K562 (cell line): ENCODE data around the gene NELL1. TPM values are rescaled to one million over a fixed set of nuclear protein-coding genes. Genes with fewer than 3 reads are reported as not detected.

ENCODE experiments used
- ATAC-seq: fragments of 200-7000 bp; cut with Tn5 transposase; 3 replicates; pipeline ENCODE4 v1.9.1; 2020; ENCODE audit warnings: moderate library complexity
- BruUV-seq: library from RNA; stranded (reverse); fragments of 400-500 nt; replicated peaks from 2 replicates; lab custom pipeline; 2021; lab: Mats Ljungman, UMichigan
- CTCF ChIA-PET: fragments of 300-600 bp; formaldehyde crosslinking; extraction: SDS; loops from one replicate; lab custom pipeline; 2021; ENCODE audit warnings: low intra/inter-chr PET ratio; lab: Yijun Ruan, JAX
- POLR2A ChIA-PET: fragments of 300-600, 350-650 bp; sonication (Branson Sonifier 250); formaldehyde crosslinking; extraction: SDS; loops from one replicate; lab custom pipeline; 2021; ENCODE audit warnings: antibody characterized with exemption, inconsistent platforms; lab: Yijun Ruan, JAX
- DNase-seq, 4 experiments: peaks; one replicate each; pipeline versions ENCODE4 v3.0.0 to v3.0.0-alpha.2; 2011 to 2018; ENCODE audit warnings: low spot score in 3 of 4, mixed read lengths in 3 of 4; ENCODE audit errors: extremely low read depth in 1 of 4
- FAIRE-seq: peaks from 2 replicates; lab custom pipeline; 2011; peaks lifted over from hg19 to GRCh38; lab: Jason Lieb, UNC
- H2AFZ ChIP-seq: 2 replicates; pipeline ENCODE4 v1.6.0; 2011; ENCODE audit warnings: low read depth, low read length, control low read depth, inconsistent platforms
- H3K27ac ChIP-seq: fragments of 200-600 bp; 3 replicates; pipeline ENCODE4 v1.8.0; 2011; ENCODE audit warnings: low read depth, mild to moderate bottlenecking, control low read depth, inconsistent platforms, low read length, moderate library complexity, mixed read lengths; ENCODE audit errors: extremely low read depth
- H3K27me3 ChIP-seq, 2 experiments: fragments of 300-600 bp in 1 of 2; 2 replicates in 1 of 2; 3 replicates in 1 of 2; pipeline versions ENCODE4 v1.6.0 to v1.8.0; 2011; ENCODE audit warnings: inconsistent platforms in 2 of 2, low read length in 2 of 2, mild to moderate bottlenecking in 1 of 2, mixed read lengths in 1 of 2, moderate library complexity in 1 of 2; ENCODE audit not compliant: control insufficient read depth in 2 of 2, insufficient read depth in 2 of 2
- H3K36me3 ChIP-seq: fragments of 300-600 bp; 3 replicates; pipeline ENCODE4 v1.8.0; 2011; ENCODE audit warnings: mild to moderate bottlenecking, low read length, inconsistent platforms; ENCODE audit not compliant: control insufficient read depth, insufficient read depth
- H3K4me1 ChIP-seq, 2 experiments: fragments of 200-600 bp in 1 of 2; replicated peaks in 1 of 2; 2 replicates in 1 of 2; 3 replicates in 1 of 2; pipeline versions ENCODE4 v1.5.1 to v1.8.0; 2011; ENCODE audit warnings: inconsistent platforms in 2 of 2, low read length in 2 of 2, mild to moderate bottlenecking in 1 of 2, mixed read lengths in 1 of 2, moderate library complexity in 1 of 2; ENCODE audit not compliant: control insufficient read depth in 2 of 2, insufficient read depth in 2 of 2
- H3K4me2 ChIP-seq: 2 replicates; pipeline ENCODE4 v1.6.1; 2011; ENCODE audit warnings: low read length, control low read depth, inconsistent platforms, mixed read lengths; ENCODE audit not compliant: insufficient read depth
- H3K4me3 ChIP-seq: fragments of 200-600 bp; sonication (generic), shearing (Covaris generic); 2 replicates; pipeline ENCODE4 v1.5.1; 2016; ENCODE audit warnings: control low read depth, inconsistent platforms
- H3K79me2 ChIP-seq: fragments of 200-600 bp; 3 replicates; pipeline ENCODE4 v1.8.0; 2011; ENCODE audit warnings: low read length, inconsistent platforms; ENCODE audit not compliant: control insufficient read depth, insufficient read depth
- H3K9ac ChIP-seq, 2 experiments: 2 replicates each; pipeline versions ENCODE4 v1.6.0 to v1.6.1; 2011; ENCODE audit warnings: low read depth in 2 of 2, low read length in 2 of 2, control low read depth in 1 of 2, inconsistent platforms in 1 of 2, mild to moderate bottlenecking in 1 of 2, mixed read lengths in 1 of 2; ENCODE audit not compliant: insufficient read depth in 1 of 2
- H3K9me1 ChIP-seq: one replicate; pipeline ENCODE4 v1.6.0; 2011; ENCODE audit warnings: inconsistent platforms, mild to moderate bottlenecking, low read length, moderate library complexity; ENCODE audit not compliant: control insufficient read depth, insufficient read depth
- H3K9me3 ChIP-seq: replicated peaks from 2 replicates; pipeline ENCODE4 v1.5.1; 2011; ENCODE audit warnings: low read depth, low read length, inconsistent platforms; ENCODE audit not compliant: control insufficient read depth, insufficient read depth
- H4K20me1 ChIP-seq: replicated peaks from 2 replicates; pipeline ENCODE4 v1.6.1; 2011; ENCODE audit warnings: low read length, inconsistent platforms, mixed read lengths; ENCODE audit not compliant: control insufficient read depth, insufficient read depth
- ARID3B ChIP-seq: fragments of 250-450 bp; sonication (Bioruptor Pico); IDR thresholded peaks from 2 replicates; pipeline ENCODE4 v1.4.0; 2020; ENCODE audit warnings: borderline replicate concordance
- CC2D1A ChIP-seq: fragments of 450-650 bp; IDR thresholded peaks from 2 replicates; pipeline ENCODE4 v1.6.1; 2017; ENCODE audit warnings: mild to moderate bottlenecking
- CREBBP ChIP-seq: IDR thresholded peaks from one replicate; pipeline ENCODE4 v1.6.1; 2012; ENCODE audit warnings: low read depth, mild to moderate bottlenecking, control low read depth, inconsistent platforms, low read length
- CREM ChIP-seq: IDR thresholded peaks from 2 replicates; pipeline ENCODE4 v1.6.1; 2014; ENCODE audit warnings: antibody characterized with exemption, low read depth
- FOXA3 ChIP-seq, 2 experiments: fragments of 450-650 bp in 1 of 2; sonication (generic) in 1 of 2; formaldehyde crosslinking; IDR thresholded peaks in 1 of 2; conservative IDR thresholded peaks in 1 of 2; 2 replicates each; pipeline versions ENCODE4 v1.4.0 to v1.8.0; 2020 to 2022; ENCODE audit warnings: mild to moderate bottlenecking in 2 of 2, missing genetic modification reagents in 1 of 2
- GABPB1 ChIP-seq: sonication (generic); formaldehyde crosslinking; IDR thresholded peaks from 2 replicates; pipeline ENCODE4 v1.8.0; 2022; ENCODE audit warnings: mild to moderate bottlenecking, missing genetic modification reagents
- MXI1 ChIP-seq: IDR thresholded peaks from 2 replicates; pipeline ENCODE4 v1.6.1; 2011; ENCODE audit warnings: low read depth, mild to moderate bottlenecking, improper control_type of control experiment, low read length
- NR3C1 ChIP-seq: sonication (generic); formaldehyde crosslinking; IDR thresholded peaks from 2 replicates; pipeline ENCODE4 v1.8.1; 2022; ENCODE audit warnings: missing genetic modification reagents
- PHTF2 ChIP-seq: fragments of 250-450 bp; sonication (Bioruptor Pico); IDR thresholded peaks from 2 replicates; pipeline ENCODE4 v1.5.0; 2021; ENCODE audit warnings: mild to moderate bottlenecking
- RNF2 ChIP-seq: sonication (generic); IDR thresholded peaks from 2 replicates; pipeline ENCODE4 v1.6.1; 2016
- SMARCB1 ChIP-seq: IDR thresholded peaks from 2 replicates; pipeline ENCODE4 v1.6.1; 2011; ENCODE audit warnings: improper control_type of control experiment, low read depth; ENCODE audit not compliant: insufficient read length
- ZBTB5 ChIP-seq: fragments of 450-650 bp; IDR thresholded peaks from 2 replicates; pipeline ENCODE4 v1.6.1; 2017; ENCODE audit warnings: antibody characterized with exemption
- ZBTB7A ChIP-seq: IDR thresholded peaks from 2 replicates; pipeline ENCODE4 v1.6.1; 2011; ENCODE audit warnings: low read depth, mild to moderate bottlenecking, low read length, moderate library complexity, borderline replicate concordance; ENCODE audit not compliant: control insufficient read depth
- ZNF140 ChIP-seq: fragments of 250-450 bp; sonication (Bioruptor Pico); IDR thresholded peaks from 2 replicates; pipeline ENCODE4 v1.8.0; 2021; ENCODE audit warnings: moderate library complexity, mild to moderate bottlenecking, inconsistent platforms
- ZNF311 ChIP-seq: fragments of 250-450 bp; sonication (Bioruptor Pico); IDR thresholded peaks from 2 replicates; pipeline ENCODE4 v1.4.0; 2020; ENCODE audit warnings: mild to moderate bottlenecking, moderate library complexity
- ZNF551 ChIP-seq: fragments of 250-450 bp; sonication (Bioruptor Pico); IDR thresholded peaks from 2 replicates; pipeline ENCODE4 v1.5.0; 2021; ENCODE audit warnings: mild to moderate bottlenecking, moderate library complexity
- WGBS: fragments of 100-300 bp; shearing (Covaris generic); methylation state at CpG from one replicate; pipeline ENCODE4 v1.1.6; 2016; ENCODE audit warnings: low coverage, mixed read lengths; ENCODE audit not compliant: insufficient coverage; ENCODE audit errors: missing lambda C conversion rate; 5-methylcytosine and 5-hydroxymethylcytosine counted together
- in situ Hi-C: fragments of 300-500 bp; cut with MboI; formaldehyde crosslinking; loops from 4 replicates; pipeline ENCODE4 v1.15.0; 2018; ENCODE audit warnings: inconsistent platforms, mixed read lengths
- intact Hi-C: fragments of 100-400 bp; cut with micrococcal nuclease; formaldehyde crosslinking; loops from 2 replicates; pipeline ENCODE4 v1.14.2; 2022
- polyA plus RNA-seq, 8 experiments: library from polyadenylated mRNA; depleted of rRNA in 4 of 8; stranded (reverse) in 5 of 8; unstranded in 3 of 8; fragments of >200 nt; fragmentation: Nextera tagmentation in 2 of 8; fragmentation: Illumina TruSeq in 1 of 8; extraction: Ambion mirVana in 2 of 8; extraction: Trizol in 1 of 8; gene quantifications; 2 replicates each; pipeline versions ENCODE4 v1.2.1 to v1.2.3, GENCODE V29; 2011 to 2014; ENCODE audit warnings: inconsistent platforms in 1 of 8, missing spikeins in 1 of 8
- total RNA-seq, 7 experiments: library from RNA; depleted of rRNA in 6 of 7; stranded (reverse); fragments of >200 nt in 6 of 7; fragmentation: Illumina TruSeq in 2 of 7; extraction: Trizol in 2 of 7; gene quantifications; 2 replicates each; pipeline versions ENCODE4 v1.2.1 to v1.2.3, GENCODE V29; 2011 to 2021; ENCODE audit warnings: low replicate concordance in 1 of 7
- TF ChIP-seq, protein P1 (sequence below): IDR thresholded peaks from 2 replicates; pipeline ENCODE4 v1.6.1; 2012; ENCODE audit warnings: low read depth, low read length, improper control_type of control experiment, borderline replicate concordance

NELL1 gene
- total and polyA plus RNA-seq, 9 of the 15 experiments (the other 6 are each of a cell fraction or from before 2014, with no cell fraction given), result not detected

GRCh38 chr11:21364866-21365624 is 695.7 kb downstream of the NELL1 start (continued):
- TF ChIP-seq, protein P1, sequence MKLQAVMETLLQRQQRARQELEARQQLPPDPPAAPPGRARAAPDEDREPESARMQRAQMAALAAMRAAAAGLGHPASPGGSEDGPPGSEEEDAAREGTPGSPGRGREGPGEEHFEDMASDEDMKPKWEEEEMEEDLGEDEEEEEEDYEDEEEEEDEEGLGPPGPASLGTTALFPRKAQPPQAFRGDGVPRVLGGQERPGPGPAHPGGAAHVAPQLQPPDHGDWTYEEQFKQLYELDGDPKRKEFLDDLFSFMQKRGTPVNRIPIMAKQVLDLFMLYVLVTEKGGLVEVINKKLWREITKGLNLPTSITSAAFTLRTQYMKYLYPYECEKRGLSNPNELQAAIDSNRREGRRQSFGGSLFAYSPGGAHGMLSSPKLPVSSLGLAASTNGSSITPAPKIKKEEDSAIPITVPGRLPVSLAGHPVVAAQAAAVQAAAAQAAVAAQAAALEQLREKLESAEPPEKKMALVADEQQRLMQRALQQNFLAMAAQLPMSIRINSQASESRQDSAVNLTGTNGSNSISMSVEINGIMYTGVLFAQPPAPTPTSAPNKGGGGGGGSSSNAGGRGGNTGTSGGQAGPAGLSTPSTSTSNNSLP, result no peak

DNA sequence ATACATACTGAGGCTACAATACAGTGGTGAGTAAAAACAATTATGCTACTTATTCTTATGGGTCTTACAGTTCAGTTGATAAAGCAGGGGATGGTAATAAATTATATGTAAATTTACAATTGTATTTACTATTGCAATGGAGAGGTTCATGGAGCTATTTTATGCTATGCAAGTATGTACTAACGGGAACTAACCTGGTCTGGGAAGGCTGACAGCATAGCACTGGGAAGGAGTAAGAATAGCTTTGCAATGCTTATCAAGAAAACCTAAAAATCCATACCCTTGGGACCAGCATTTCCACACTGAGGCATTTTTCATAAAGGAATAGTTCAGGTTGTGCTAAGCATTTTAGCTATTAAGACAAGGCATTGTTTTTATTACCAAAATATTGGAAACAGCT is 700.6 kb downstream of the NELL1 start:
- FAIRE-seq (no peak), ATAC-seq (no peak), DNase-seq (no peak)
- Histone ChIP-seq H3K27ac (no peak overlapping the region), H3K27me3 (no peaks in the 10 kb centered on the region), H3K9ac (no peak overlapping the region), H3K9me3 (no peaks in the 10 kb centered on the region; the same call in 1 of the 2 replicates), H3K4me2 (no peak overlapping the region), H3K36me3 (no peaks in the 10 kb centered on the region), H3K4me3 (no peak overlapping the region), H2AFZ (no peak overlapping the region), H3K4me1 (no peaks in the 10 kb centered on the region), H3K9me1 (no peaks in the 10 kb centered on the region), H4K20me1 (no peaks in the 10 kb centered on the region), H3K79me2 (no peaks in the 10 kb centered on the region)
- 0% methylated on average over 1 of the region's 1 CpG for whole genome bisulfite sequencing
- intact Hi-C loops, result no loop called here
- in situ Hi-C loops, result no loop called here
- BruUV-seq, result no TSS peak
- CTCF ChIA-PET, result no interaction called here
- POLR2A ChIA-PET, result no interaction called here
- TF ChIP-seq CREBBP (no peak), RNF2 (no peak), SMARCB1 (no peak), CREM (no peak), ZBTB5 (no peak), MXI1 (no peak), ARID3B (CRISPR knock-in tag) (no peak), FOXA3 (CRISPR knock-in tag; conservative IDR thresholded peaks at IDR 0.05 in 1 of 2, IDR thresholded peaks at IDR 0.05 in 1 of 2) (no peak), CC2D1A (no peak), ZNF140 (CRISPR knock-in tag) (no peak), PHTF2 (CRISPR knock-in tag) (no peak), ZBTB7A (no peak), ZNF311 (CRISPR knock-in tag) (no peak), NR3C1 (CRISPR knock-in tag) (no peak), ZNF551 (CRISPR knock-in tag) (no peak), GABPB1 (CRISPR knock-in tag) (no peak)
